GM04504 (cell line): ENCODE data around the gene PTPRN2.
"Not testable (repeated sequence)": the region's sequence is repeated elsewhere in the genome, so short reads cannot be mapped to it uniquely, and the experiment has no call there.

Experiments used
- DNase-seq: peaks from one replicate; pipeline ENCODE4 v3.0.0-alpha.2; 2012; ENCODE audit warnings: low read depth

The PTPRN2 gene

GRCh38 chr7:158587162-158588084, at the start of gene PTPRN2:
Gene PTPRN2, minus strand, starts transcription at chr7:158587823.
- DNase-seq, result peak; percentile 6

DNA sequence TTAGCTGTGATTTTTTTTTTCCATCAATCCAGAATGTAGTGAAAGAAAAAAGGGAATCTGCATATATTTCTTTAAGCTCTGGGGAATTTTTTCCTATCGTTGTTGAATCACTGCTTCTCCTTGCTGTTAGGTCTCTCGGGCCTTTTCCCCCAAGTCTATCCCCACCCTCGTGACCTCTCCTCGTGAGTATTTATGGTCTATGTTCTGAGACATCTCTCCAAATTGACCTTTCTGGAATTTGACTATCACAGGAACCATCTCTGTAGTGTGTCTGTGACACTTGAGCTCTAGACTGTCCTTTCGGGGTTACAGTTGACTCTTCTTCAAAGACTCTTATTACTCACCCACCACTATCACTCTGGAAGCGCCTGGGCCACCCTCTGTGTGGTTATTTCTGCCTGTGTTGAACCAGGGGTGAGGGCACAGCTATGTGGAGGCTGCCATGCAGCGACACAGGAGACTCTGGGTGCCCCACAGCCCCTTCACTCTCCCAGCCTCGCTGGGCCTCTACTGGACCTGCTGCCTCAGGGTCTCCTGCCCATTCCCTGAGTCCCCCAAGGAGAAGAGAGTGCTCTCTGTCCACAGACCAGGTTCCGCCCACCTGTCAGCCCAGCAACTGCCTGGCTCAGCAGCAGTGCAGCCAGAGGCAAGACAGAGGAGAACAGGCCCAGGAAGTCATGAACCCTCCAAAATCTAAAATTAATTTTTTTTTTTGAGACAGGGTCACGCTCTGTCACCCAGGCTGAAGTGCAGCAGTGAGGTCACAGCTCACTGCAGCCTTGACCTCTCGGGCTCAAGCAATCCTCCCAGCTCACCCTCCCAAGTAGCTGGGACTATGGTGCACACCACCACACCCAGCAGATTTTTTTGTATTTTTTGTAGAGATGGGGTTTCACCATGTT, 45.7 kb upstream of the PTPRN2 start:
- no peak for DNase-seq

GRCh38 chr7:158631574-158632195, 44.1 kb upstream of the PTPRN2 start:
- DNase-seq, result no peak

- DNase-seq, result not testable (repeated sequence)
Measured at GRCh38 chr7:158626289-158626688, 38.7 kb upstream of the PTPRN2 start.

- no peak for DNase-seq
Measured at GRCh38 chr7:158623241-158623640, 35.6 kb upstream of the PTPRN2 start.

GRCh38 chr7:158620839-158621441, 33.3 kb upstream of the PTPRN2 start:
- DNase-seq, result no peak

DNA sequence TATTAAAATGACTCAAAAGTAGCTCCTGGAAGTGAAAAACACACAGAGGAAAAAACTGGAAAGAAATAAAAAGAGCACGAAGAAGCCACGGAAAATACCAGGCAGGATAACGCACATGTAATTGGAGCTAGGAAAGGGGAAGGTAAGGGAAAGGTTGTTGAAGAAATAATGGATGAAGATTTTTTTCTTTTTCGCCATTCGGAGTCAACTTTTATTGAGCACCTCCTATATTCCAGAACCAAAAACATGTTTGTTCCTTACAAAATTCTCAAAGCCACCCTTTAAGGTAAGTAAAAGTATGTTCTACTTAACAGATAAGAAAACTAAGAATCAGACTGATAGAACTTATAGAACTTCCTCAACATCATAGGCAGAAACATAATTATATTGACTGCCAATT, 32.8 kb upstream of the PTPRN2 start:
- DNase-seq, result no peak

DNA sequence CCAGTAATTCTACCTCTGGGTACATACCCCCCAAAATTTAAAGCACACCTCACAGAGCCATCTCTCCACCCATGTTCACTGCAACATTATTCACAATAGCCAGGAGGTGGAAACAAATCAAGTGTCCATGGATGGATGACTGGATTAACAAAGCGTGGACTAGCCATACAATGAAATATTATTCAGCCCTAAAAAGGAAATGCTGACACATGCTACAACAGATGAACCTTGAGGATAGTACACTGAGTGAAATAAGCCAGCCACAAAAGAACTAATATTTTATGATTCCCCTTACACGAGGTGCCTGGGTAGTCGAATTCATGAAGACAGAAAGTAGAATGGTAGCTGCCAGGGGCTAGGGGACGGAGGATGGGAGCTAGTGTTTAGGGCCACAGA, 31.1 kb upstream of the PTPRN2 start:
- DNase-seq, result no peak

DNA sequence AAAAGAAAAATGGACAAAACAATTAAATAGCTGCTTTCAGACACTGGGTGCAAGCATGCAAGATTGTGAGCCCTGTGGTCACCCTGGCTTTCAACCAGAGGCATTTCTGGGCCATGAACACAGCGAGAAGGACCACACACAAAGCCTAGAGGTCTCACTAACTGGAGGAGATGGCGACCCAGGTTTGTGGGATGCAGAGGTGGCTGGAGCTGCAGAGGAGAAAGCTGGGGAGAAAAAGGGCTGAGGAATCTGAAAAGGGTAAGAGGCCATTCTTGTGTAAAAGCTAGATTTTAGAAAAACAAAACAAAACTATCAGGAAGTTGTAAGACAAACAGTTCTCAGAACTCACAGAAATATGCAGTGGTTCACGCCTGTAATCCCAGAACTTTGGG, 30.1 kb upstream of the PTPRN2 start:
- DNase-seq, result no peak

- DNase-seq, result no peak
Measured at GRCh38 chr7:158616050-158616449, 28.4 kb upstream of the PTPRN2 start.

DNA sequence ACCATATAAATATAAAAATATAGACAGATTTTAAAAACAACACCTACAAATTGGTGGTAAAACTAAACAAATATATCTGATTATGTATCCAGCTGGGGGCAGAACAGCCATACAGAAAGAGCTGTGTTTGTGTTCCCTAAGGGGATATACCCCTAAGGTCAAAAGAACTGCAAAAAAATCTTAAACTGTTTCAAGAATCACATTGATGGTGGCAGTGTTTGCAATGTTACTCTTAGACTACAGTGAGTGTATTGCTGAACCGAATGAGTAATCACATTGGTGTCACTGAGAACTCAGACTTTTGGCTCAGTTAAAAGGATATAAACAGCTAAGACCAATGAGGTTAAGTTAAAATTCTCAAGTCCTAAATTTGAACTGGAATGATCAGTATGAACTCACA, 27.1 kb upstream of the PTPRN2 start:
- DNase-seq, result peak; percentile 24

GRCh38 chr7:158613481-158613880, 25.9 kb upstream of the PTPRN2 start:
- DNase-seq, result no peak

- DNase-seq, result no peak
Measured at GRCh38 chr7:158612546-158612945, 24.9 kb upstream of the PTPRN2 start.

DNA sequence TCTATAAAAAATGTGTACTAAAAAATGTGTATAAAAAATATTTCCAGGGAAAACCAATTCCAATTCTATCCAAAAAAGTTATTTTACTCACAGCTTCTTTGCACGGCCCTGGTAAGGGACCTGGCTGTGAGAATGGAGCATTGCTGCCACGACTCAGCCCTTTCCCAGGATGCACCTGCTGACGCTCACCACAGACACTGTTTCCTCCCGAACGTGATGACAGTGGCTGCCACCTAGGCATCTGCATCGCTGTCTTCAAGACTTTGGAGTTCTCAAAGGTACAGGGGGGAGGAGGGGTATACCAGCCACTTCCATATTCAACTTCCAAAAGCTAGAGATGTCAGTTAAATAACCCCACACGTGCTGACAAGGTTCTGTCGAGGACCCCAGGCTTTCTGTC, 23.9 kb upstream of the PTPRN2 start:
- no peak for DNase-seq

DNA sequence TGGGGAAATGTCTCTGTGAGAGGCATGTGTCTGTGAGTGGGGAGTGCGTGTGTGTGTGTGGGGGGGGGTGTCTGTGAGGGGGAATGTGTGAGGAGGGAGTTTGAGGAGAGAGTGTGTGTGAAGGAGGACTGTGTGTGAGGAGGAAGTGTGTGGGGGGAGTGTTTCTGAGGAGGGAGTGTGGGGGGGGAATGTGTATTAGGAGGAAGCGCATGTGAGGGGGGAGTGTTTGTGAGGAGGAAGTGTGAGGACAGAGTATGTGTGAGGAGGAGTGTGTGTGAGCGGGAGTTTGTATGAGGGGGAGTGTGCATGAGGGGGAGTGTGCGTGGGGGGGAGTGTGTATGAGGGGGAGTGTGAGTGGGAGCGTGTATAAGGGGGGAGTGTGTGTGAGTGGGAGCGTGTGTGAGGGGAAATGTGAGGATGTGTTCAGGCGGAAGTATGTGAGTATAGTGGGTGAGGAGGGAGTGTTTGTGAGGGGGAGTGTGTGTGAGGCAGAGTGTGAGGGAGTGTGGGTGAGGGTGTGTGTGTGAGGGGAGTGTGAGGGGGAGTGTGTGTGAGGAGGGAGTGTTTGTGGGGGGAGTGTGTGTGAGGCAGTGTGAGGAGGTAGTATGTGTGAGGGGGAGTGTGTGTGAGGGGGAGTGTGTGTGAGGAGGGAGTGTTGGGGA, 21.8 kb upstream of the PTPRN2 start:
- no peak for DNase-seq

DNA sequence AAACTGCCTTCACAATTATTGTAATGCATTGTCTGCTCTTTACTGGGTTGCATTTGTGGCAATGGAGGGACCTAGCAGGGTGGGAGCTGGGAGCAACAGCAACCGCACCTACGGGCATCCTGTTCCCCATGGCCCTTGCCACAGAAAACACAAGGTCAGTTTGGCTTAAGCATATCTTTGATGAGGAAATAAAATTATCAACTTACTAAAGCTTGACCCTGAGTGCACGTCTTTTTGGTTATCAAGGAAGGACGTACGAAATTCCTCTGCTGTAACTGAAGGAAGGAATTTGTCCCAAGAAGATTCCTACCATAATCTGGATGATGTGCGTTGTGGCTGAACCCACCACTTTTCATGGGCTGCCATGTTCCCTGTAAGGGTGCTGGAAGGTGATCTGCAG, 19.9 kb upstream of the PTPRN2 start:
- DNase-seq, result no peak

DNA sequence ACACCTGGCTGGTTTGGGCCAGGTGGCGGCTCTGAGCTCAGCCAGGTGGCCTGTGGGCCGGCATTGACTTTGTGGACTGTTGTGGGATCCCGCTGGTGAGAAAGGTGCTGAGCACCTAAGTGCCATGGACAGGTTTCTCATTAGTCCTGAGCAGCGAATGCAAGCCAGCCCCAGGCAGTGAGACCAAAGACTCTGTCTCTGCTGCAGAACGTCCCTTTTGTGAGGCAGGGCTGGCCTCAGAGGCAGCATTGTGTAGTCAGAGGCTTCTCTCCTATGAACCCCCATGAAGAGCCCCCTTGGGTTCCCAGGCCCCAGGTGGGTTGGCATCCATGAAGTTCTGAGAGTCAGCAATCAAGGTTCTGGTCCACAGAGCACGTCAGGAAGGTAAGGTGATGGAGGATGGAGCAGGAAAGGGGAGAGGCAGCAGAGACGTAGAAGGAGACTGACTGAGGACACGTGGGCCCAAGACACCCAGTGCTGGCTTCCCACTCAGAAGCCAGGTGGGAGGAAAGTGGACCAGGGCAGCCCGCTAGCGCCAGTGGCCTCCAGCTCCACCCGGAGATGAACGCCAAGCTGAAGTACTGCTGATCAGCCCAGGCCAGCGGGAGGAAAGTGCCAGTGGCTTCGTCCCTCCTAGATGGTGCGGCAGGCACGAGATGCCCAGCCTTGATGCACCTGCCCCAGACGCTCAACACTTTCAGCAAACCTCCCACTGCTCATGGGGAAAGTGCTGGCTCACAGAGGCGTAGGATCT, 19.2 kb upstream of the PTPRN2 start:
- DNase-seq, result no peak

DNA sequence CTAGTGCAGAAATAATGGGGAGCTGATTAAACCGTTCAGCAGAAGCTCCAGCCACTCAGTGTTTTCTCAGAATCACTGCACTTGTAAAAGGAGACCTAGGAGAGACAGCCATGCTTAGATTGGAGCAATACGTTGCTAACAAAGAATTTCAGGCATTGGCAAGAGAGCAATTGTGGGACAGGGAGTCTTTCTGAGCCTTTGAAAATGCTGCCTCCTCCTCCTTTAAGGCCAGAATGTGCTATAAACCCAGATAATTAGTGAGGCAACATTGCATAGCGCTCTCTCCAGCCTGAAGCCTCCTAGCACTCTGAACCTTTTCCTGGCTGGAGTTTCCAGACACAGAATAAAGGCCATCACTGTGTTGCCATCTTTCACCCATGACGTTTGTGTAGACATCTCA, 18.5 kb upstream of the PTPRN2 start:
- DNase-seq, result no peak

- no peak for DNase-seq
Measured at GRCh38 chr7:158603773-158604755, 16.4 kb upstream of the PTPRN2 start.
